ENCODE results near the gene RBM20.

RBM20 gene

GRCh38 chr10:110717781-110718589 is 73.8 kb downstream of the RBM20 start:
- TF ChIP-seq, protein P1, sequence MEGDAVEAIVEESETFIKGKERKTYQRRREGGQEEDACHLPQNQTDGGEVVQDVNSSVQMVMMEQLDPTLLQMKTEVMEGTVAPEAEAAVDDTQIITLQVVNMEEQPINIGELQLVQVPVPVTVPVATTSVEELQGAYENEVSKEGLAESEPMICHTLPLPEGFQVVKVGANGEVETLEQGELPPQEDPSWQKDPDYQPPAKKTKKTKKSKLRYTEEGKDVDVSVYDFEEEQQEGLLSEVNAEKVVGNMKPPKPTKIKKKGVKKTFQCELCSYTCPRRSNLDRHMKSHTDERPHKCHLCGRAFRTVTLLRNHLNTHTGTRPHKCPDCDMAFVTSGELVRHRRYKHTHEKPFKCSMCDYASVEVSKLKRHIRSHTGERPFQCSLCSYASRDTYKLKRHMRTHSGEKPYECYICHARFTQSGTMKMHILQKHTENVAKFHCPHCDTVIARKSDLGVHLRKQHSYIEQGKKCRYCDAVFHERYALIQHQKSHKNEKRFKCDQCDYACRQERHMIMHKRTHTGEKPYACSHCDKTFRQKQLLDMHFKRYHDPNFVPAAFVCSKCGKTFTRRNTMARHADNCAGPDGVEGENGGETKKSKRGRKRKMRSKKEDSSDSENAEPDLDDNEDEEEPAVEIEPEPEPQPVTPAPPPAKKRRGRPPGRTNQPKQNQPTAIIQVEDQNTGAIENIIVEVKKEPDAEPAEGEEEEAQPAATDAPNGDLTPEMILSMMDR (IDR thresholded peaks at IDR 0.05): no peak
- no peak overlapping the region for H3K27ac ChIP-seq
- H3K4me1 ChIP-seq: no peaks in the 10 kb centered on the region

GRCh38 chr10:110721406-110722038 is 77.4 kb downstream of the RBM20 start:
- Histone ChIP-seq H3K9me3 (ENCODE audit: control insufficient read depth, low read length) (no peaks in the 10 kb centered on the region), H3K36me3 (ENCODE audit: control insufficient read depth, insufficient read depth, low read length) (no peaks in the 10 kb centered on the region), H2AFZ (no peak overlapping the region), H3K4me2 (ENCODE audit: low read length) (no peak overlapping the region), H3K79me2 (no peaks in the 10 kb centered on the region), H3K27me3 (ENCODE audit: control insufficient read depth, insufficient read depth, low read length) (no peaks in the 10 kb centered on the region), H3K9ac (no peak overlapping the region), H3K4me1 (no peaks in the 10 kb centered on the region), H3K27ac (no peak overlapping the region), H3K4me3 (ENCODE audit: low read depth, low read length) (no peak overlapping the region)
- TF ChIP-seq, protein P1 (IDR thresholded peaks at IDR 0.05): no peak

More at GRCh38 chr10:110717781-110718589, 73.8 kb downstream of the RBM20 start:
- Histone ChIP-seq H3K4me3 (ENCODE audit: low read depth, low read length) (no peak overlapping the region), H3K27me3 (ENCODE audit: control insufficient read depth, insufficient read depth, low read length) (no peaks in the 10 kb centered on the region), H3K4me2 (ENCODE audit: low read length) (no peak overlapping the region), H2AFZ (no peak overlapping the region), H3K9me3 (ENCODE audit: control insufficient read depth, low read length) (no peaks in the 10 kb centered on the region), H3K9ac (no peak overlapping the region), H3K36me3 (ENCODE audit: control insufficient read depth, insufficient read depth, low read length) (no peaks in the 10 kb centered on the region), H3K79me2 (no peaks in the 10 kb centered on the region)

GRCh38 chr10:110723224-110723891 is 79.2 kb downstream of the RBM20 start:
- H2AFZ ChIP-seq: no peak overlapping the region
- H3K27me3 ChIP-seq (ENCODE audit: control insufficient read depth, insufficient read depth, low read length): no peaks in the 10 kb centered on the region
- H3K4me3 ChIP-seq (ENCODE audit: low read depth, low read length): no peak overlapping the region
- no peaks in the 10 kb centered on the region for H3K9me3 ChIP-seq (ENCODE audit: control insufficient read depth, low read length)
- TF ChIP-seq, protein P1 (IDR thresholded peaks at IDR 0.05): no peak
- H3K79me2 ChIP-seq: no peaks in the 10 kb centered on the region
- H3K9ac ChIP-seq: no peak overlapping the region
- H3K4me2 ChIP-seq (ENCODE audit: low read length): no peak overlapping the region
- no peak overlapping the region for H3K27ac ChIP-seq
- H3K4me1 ChIP-seq: no peaks in the 10 kb centered on the region
- no peaks in the 10 kb centered on the region for H3K36me3 ChIP-seq (ENCODE audit: control insufficient read depth, insufficient read depth, low read length)

DNA sequence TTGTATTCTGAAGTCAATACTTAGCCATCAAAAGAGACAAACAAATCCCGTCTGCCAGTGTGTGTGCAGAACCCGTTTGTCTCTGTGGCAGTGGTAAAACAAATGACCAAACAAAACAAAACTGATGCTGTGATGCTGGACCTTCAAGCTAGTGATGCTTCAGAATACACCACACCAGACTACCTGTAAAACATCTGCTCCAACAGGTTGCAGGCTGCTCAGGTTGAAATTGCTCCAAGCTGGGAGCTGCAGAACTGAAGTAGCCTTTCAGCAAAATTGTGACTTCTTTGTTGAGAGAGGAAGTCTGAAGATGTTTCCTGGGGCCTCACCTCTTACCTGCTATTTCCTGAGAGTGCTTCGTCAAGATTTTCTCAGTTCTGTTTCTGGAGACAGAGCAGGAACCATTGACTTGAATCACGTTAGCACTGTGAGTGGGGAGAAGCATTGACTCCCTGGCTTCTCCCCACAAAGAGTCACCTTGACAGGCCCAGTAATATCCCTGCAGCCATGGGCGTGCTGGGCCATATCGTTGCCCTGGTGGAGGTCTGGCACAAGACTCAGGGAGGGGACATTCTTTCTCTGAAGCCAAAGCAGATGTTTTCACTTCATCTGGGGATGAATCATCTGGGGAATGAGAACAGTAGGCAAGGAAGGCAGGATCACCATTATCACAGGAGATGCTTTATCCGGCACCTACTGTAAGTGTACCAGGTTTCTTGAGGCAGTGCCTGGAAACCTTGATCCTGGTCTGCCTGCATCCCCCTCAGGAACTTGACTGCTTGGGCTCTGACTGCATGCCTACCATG is 80.2 kb downstream of the RBM20 start:
- H3K4me3 ChIP-seq (ENCODE audit: low read depth, low read length): no peak overlapping the region
- no peaks in the 10 kb centered on the region for H3K79me2 ChIP-seq
- peaks cover 8% of the 10 kb centered on the region for H3K4me1 ChIP-seq
- TF ChIP-seq, protein P1 (IDR thresholded peaks at IDR 0.05): no peak
- no peak overlapping the region for H3K9ac ChIP-seq
- H3K36me3 ChIP-seq (ENCODE audit: control insufficient read depth, insufficient read depth, low read length): no peaks in the 10 kb centered on the region
- H2AFZ ChIP-seq: no peak overlapping the region
- no peaks in the 10 kb centered on the region for H3K9me3 ChIP-seq (ENCODE audit: control insufficient read depth, low read length)
- no peak overlapping the region for H3K4me2 ChIP-seq (ENCODE audit: low read length)
- no peaks in the 10 kb centered on the region for H3K27me3 ChIP-seq (ENCODE audit: control insufficient read depth, insufficient read depth, low read length)
- H3K27ac ChIP-seq: no peak overlapping the region

Measured in parathyroid adenoma (tissue), 2 donors.